GM23338 (cell line): Measurements from ENCODE around the gene SLC17A7. TPM values are rescaled to one million over a fixed set of nuclear protein-coding genes. Genes with fewer than 3 reads are reported as not detected.

Experiments used
- ATAC-seq: fragments of 200-7000 bp; cut with Tn5 transposase; 3 replicates; pipeline ENCODE4 v1.9.1; 2020
- DNase-seq: peaks from one replicate; pipeline ENCODE4 v3.0.0-alpha.2; 2015; ENCODE audit warnings: low spot score
- H2AFZ ChIP-seq: fragments of 200-600 bp; sonication (generic); 2 replicates; pipeline ENCODE4 v1.8.0; 2016; ENCODE audit warnings: antibody characterized with exemption, mild to moderate bottlenecking, moderate library complexity
- H3F3A ChIP-seq: fragments of 200-600 bp; sonication (generic); replicated peaks from 2 replicates; pipeline ENCODE4 v1.8.0; 2017; ENCODE audit warnings: antibody characterized with exemption, mixed run types, low read depth
- H3K27ac ChIP-seq: fragments of 200-600 bp; sonication (generic); 2 replicates; pipeline ENCODE4 v1.6.1; 2016; ENCODE audit warnings: low read depth
- H3K27me3 ChIP-seq: fragments of 200-600 bp; sonication (generic); 2 replicates; pipeline ENCODE4 v1.8.0; 2016; ENCODE audit warnings: mild to moderate bottlenecking, mixed run types, moderate library complexity; ENCODE audit not compliant: insufficient read depth
- H3K36me3 ChIP-seq: fragments of 200-600 bp; sonication (generic); 2 replicates; pipeline ENCODE4 v1.8.0; 2016; ENCODE audit warnings: mild to moderate bottlenecking; ENCODE audit not compliant: insufficient read depth
- H3K4me1 ChIP-seq: fragments of 200-600 bp; sonication (generic); 2 replicates; pipeline ENCODE4 v1.8.0; 2016; ENCODE audit warnings: mild to moderate bottlenecking, moderate library complexity; ENCODE audit not compliant: insufficient read depth
- H3K4me2 ChIP-seq: fragments of 200-600 bp; sonication (generic); 2 replicates; pipeline ENCODE4 v1.7.1; 2017; ENCODE audit warnings: mixed run types
- H3K4me3 ChIP-seq: fragments of 200-600 bp; sonication (generic); 2 replicates; pipeline ENCODE4 v1.6.1; 2016; ENCODE audit warnings: mixed run types
- H3K79me2 ChIP-seq: fragments of 200-600 bp; sonication (generic); replicated peaks from 2 replicates; pipeline ENCODE4 v1.8.0; 2017; ENCODE audit warnings: mild to moderate bottlenecking; ENCODE audit not compliant: insufficient read depth
- H3K9me2 ChIP-seq: fragments of 200-600 bp; sonication (generic); 2 replicates; pipeline ENCODE4 v1.8.0; 2017; ENCODE audit not compliant: insufficient read depth
- H4K20me1 ChIP-seq: fragments of 200-600 bp; sonication (generic); replicated peaks from 2 replicates; pipeline ENCODE4 v1.8.0; 2017; ENCODE audit warnings: mild to moderate bottlenecking; ENCODE audit not compliant: insufficient read depth
- H3K27ac Mint-ChIP-seq: 2 replicates; pipeline ENCODE4 v1.8.0; 2020; ENCODE audit warnings: inconsistent platforms, mild to moderate bottlenecking, moderate library complexity, mixed read lengths
- H3K27me3 Mint-ChIP-seq: 3 replicates; pipeline ENCODE4 v1.8.0; 2022; ENCODE audit warnings: low read depth, mild to moderate bottlenecking, moderate library complexity, mixed read lengths, inconsistent platforms; ENCODE audit not compliant: insufficient read depth, poor library complexity
- H3K36me3 Mint-ChIP-seq: 3 replicates; pipeline ENCODE4 v1.8.0; 2021; ENCODE audit warnings: low read depth, mild to moderate bottlenecking, inconsistent platforms, moderate library complexity, mixed read lengths
- H3K4me1 Mint-ChIP-seq: 3 replicates; pipeline ENCODE4 v1.8.0; 2020; ENCODE audit warnings: mild to moderate bottlenecking, inconsistent platforms, mixed read lengths
- H3K4me3 Mint-ChIP-seq: 3 replicates; pipeline ENCODE4 v1.8.0; 2021; ENCODE audit warnings: moderate library complexity, mild to moderate bottlenecking, inconsistent platforms, mixed read lengths
- H3K9me3 Mint-ChIP-seq: 3 replicates; pipeline ENCODE4 v1.8.0; 2020; ENCODE audit warnings: moderate library complexity, mild to moderate bottlenecking, inconsistent platforms, mixed read lengths
- CREB1 ChIP-seq: fragments of 250-450 bp; sonication (Bioruptor Pico); IDR thresholded peaks from 2 replicates; pipeline ENCODE4 v1.5.0; 2020; ENCODE audit warnings: low read depth, mild to moderate bottlenecking, moderate library complexity
- EZH2 ChIP-seq: fragments of 200-600 bp; sonication (generic); IDR thresholded peaks from one replicate; pipeline ENCODE4 v1.8.0; 2017; ENCODE audit warnings: antibody characterized with exemption, mild to moderate bottlenecking, low read depth; ENCODE audit not compliant: unreplicated experiment
- EZH2phosphoT487 ChIP-seq: fragments of 200-600 bp; sonication (generic); IDR thresholded peaks from one replicate; pipeline ENCODE4 v1.8.1; 2018; ENCODE audit warnings: antibody characterized with exemption; ENCODE audit not compliant: unreplicated experiment
- POLR2AphosphoS5 ChIP-seq: IDR thresholded peaks from 2 replicates; pipeline ENCODE4 v1.6.1; 2016; ENCODE audit warnings: antibody characterized with exemption, low read depth
- STAT1 ChIP-seq: IDR thresholded peaks from one replicate; pipeline ENCODE4 v1.6.1; 2016; ENCODE audit warnings: antibody characterized with exemption; ENCODE audit not compliant: unreplicated experiment
- polyA plus RNA-seq: library from polyadenylated mRNA; unstranded; fragments of >200 nt; fragmentation: Nextera tagmentation; extraction: Ambion mirVana; gene quantifications from 2 replicates; pipeline ENCODE4 v1.2.1, GENCODE V29; 2016
- total RNA-seq: library from RNA; depleted of rRNA; stranded (reverse); fragments of >200 nt; shearing (Covaris generic); gene quantifications from 2 replicates; pipeline ENCODE4 v1.2.3, GENCODE V29; 2014
- TF ChIP-seq, protein P1 (sequence below), 2 experiments: fragments of 200-600 bp in 1 of 2; sonication (generic) in 1 of 2; conservative IDR thresholded peaks; 2 replicates each; pipeline versions ENCODE4 v1.5.1 to v1.6.1; 2016 to 2017; ENCODE audit warnings: antibody characterized with exemption in 2 of 2, low read depth in 2 of 2, mild to moderate bottlenecking in 2 of 2, moderate library complexity in 1 of 2
- TF ChIP-seq, protein P2 (sequence below): IDR thresholded peaks from 2 replicates; pipeline ENCODE4 v1.6.1; 2016; ENCODE audit warnings: antibody characterized with exemption
- TF ChIP-seq, protein P3 (sequence below): fragments of 250-450 bp; sonication (Bioruptor Pico); IDR thresholded peaks from 2 replicates; pipeline ENCODE4 v1.5.0; 2020; ENCODE audit warnings: mild to moderate bottlenecking, moderate library complexity

The SLC17A7 gene
- total and polyA plus RNA-seq, 2 experiments from 2014 or later: 0.90 to 1.5 TPM

DNA sequence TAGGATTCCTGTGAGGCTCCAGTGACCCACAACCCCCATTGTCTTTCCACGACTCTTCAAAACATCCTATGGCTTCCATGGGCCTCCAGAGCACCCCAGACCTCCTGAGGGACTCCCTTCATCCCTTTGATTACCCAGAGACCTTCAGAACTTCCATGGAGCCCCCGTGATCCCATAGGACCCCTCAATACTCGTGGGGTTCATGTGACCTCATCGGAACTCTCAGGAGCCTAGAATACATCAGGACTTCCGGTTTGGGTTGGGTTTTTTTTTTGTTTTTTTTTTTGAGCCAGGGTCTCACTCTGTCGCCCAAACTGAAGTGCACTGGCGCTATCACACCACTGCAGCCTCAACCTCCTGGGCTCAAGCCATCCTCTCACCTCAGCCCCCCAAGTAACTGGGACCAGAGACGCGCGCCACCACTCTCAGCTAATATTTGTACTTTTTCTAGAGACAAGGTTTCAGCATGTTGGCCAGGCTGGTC, 12.5 kb upstream of the SLC17A7 start:
- H3K36me3 ChIP-seq: no peaks in the 10 kb centered on the region
- peaks cover 2% of the 10 kb centered on the region; the same call in 1 of the 2 replicates for H4K20me1 ChIP-seq
- peak overlapping the region; percentile 99 for H3K27ac Mint-ChIP-seq
- H3K4me1 Mint-ChIP-seq: peaks cover 6% of the 10 kb centered on the region
- DNase-seq (no peak), ATAC-seq (no peak)
- peaks cover 14% of the 10 kb centered on the region; the same call in 1 of the 2 replicates for H3F3A ChIP-seq
- H3K4me2 ChIP-seq: peak overlapping the region; percentile 87
- H3K27ac ChIP-seq: peak overlapping the region; percentile 100
- TF ChIP-seq, protein P1, sequence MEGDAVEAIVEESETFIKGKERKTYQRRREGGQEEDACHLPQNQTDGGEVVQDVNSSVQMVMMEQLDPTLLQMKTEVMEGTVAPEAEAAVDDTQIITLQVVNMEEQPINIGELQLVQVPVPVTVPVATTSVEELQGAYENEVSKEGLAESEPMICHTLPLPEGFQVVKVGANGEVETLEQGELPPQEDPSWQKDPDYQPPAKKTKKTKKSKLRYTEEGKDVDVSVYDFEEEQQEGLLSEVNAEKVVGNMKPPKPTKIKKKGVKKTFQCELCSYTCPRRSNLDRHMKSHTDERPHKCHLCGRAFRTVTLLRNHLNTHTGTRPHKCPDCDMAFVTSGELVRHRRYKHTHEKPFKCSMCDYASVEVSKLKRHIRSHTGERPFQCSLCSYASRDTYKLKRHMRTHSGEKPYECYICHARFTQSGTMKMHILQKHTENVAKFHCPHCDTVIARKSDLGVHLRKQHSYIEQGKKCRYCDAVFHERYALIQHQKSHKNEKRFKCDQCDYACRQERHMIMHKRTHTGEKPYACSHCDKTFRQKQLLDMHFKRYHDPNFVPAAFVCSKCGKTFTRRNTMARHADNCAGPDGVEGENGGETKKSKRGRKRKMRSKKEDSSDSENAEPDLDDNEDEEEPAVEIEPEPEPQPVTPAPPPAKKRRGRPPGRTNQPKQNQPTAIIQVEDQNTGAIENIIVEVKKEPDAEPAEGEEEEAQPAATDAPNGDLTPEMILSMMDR (conservative IDR thresholded peaks at IDR 0.05; ENCODE audit: low read depth in 2 of 2): no peak
- TF ChIP-seq, protein P2, sequence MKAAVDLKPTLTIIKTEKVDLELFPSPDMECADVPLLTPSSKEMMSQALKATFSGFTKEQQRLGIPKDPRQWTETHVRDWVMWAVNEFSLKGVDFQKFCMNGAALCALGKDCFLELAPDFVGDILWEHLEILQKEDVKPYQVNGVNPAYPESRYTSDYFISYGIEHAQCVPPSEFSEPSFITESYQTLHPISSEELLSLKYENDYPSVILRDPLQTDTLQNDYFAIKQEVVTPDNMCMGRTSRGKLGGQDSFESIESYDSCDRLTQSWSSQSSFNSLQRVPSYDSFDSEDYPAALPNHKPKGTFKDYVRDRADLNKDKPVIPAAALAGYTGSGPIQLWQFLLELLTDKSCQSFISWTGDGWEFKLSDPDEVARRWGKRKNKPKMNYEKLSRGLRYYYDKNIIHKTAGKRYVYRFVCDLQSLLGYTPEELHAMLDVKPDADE: no peak
- TF ChIP-seq EZH2phosphoT487 (no peak), STAT1 (no peak), CREB1 (CRISPR knock-in tag) (no peak), EZH2 (no peak), POLR2AphosphoS5 (no peak)
- TF ChIP-seq, protein P3, sequence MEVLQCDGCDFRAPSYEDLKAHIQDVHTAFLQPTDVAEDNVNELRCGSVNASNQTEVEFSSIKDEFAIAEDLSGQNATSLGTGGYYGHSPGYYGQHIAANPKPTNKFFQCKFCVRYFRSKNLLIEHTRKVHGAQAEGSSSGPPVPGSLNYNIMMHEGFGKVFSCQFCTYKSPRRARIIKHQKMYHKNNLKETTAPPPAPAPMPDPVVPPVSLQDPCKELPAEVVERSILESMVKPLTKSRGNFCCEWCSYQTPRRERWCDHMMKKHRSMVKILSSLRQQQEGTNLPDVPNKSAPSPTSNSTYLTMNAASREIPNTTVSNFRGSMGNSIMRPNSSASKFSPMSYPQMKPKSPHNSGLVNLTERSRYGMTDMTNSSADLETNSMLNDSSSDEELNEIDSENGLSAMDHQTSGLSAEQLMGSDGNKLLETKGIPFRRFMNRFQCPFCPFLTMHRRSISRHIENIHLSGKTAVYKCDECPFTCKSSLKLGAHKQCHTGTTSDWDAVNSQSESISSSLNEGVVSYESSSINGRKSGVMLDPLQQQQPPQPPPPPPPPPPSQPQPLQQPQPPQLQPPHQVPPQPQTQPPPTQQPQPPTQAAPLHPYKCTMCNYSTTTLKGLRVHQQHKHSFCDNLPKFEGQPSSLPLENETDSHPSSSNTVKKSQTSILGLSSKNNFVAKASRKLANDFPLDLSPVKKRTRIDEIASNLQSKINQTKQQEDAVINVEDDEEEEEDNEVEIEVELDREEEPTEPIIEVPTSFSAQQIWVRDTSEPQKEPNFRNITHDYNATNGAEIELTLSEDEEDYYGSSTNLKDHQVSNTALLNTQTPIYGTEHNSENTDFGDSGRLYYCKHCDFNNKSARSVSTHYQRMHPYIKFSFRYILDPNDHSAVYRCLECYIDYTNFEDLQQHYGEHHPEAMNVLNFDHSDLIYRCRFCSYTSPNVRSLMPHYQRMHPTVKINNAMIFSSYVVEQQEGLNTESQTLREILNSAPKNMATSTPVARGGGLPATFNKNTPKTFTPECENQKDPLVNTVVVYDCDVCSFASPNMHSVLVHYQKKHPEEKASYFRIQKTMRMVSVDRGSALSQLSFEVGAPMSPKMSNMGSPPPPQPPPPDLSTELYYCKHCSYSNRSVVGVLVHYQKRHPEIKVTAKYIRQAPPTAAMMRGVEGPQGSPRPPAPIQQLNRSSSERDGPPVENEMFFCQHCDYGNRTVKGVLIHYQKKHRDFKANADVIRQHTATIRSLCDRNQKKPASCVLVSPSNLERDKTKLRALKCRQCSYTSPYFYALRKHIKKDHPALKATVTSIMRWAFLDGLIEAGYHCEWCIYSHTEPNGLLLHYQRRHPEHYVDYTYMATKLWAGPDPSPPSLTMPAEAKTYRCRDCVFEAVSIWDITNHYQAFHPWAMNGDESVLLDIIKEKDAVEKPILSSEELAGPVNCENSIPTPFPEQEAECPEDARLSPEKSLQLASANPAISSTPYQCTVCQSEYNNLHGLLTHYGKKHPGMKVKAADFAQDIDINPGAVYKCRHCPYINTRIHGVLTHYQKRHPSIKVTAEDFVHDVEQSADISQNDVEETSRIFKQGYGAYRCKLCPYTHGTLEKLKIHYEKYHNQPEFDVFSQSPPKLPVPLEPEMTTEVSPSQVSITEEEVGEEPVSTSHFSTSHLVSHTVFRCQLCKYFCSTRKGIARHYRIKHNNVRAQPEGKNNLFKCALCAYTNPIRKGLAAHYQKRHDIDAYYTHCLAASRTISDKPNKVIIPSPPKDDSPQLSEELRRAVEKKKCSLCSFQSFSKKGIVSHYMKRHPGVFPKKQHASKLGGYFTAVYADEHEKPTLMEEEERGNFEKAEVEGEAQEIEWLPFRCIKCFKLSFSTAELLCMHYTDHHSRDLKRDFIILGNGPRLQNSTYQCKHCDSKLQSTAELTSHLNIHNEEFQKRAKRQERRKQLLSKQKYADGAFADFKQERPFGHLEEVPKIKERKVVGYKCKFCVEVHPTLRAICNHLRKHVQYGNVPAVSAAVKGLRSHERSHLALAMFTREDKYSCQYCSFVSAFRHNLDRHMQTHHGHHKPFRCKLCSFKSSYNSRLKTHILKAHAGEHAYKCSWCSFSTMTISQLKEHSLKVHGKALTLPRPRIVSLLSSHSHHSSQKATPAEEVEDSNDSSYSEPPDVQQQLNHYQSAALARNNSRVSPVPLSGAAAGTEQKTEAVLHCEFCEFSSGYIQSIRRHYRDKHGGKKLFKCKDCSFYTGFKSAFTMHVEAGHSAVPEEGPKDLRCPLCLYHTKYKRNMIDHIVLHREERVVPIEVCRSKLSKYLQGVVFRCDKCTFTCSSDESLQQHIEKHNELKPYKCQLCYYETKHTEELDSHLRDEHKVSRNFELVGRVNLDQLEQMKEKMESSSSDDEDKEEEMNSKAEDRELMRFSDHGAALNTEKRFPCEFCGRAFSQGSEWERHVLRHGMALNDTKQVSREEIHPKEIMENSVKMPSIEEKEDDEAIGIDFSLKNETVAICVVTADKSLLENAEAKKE (CRISPR knock-in tag): no peak
- H3K4me3 Mint-ChIP-seq: peak overlapping the region; percentile 95
- peaks cover 9% of the 10 kb centered on the region; the same call in 2 of the 3 replicates for H3K9me3 Mint-ChIP-seq
- H3K79me2 ChIP-seq: peaks cover 31% of the 10 kb centered on the region
- H3K27me3 ChIP-seq: no peaks in the 10 kb centered on the region
- H3K4me3 ChIP-seq: peak overlapping the region; percentile 85
- H3K4me1 ChIP-seq: peaks cover 11% of the 10 kb centered on the region; the same call in 1 of the 2 replicates
- peaks cover 37% of the 10 kb centered on the region for H3K36me3 Mint-ChIP-seq
- H2AFZ ChIP-seq: no peak overlapping the region
- H3K9me2 ChIP-seq: no peaks in the 10 kb centered on the region
- H3K27me3 Mint-ChIP-seq: peaks cover 21% of the 10 kb centered on the region
